ENCODE results near the gene GPR146.

GPR146 gene

GRCh38 chr7:1061180-1061579 is 16.8 kb downstream of the GPR146 start:
- H3K4me3 ChIP-seq (ENCODE audit: low read depth, low read length) = no peak overlapping the region
- H3K27me3 ChIP-seq = no peaks in the 10 kb centered on the region
- no peak for DNase-seq
- TF ChIP-seq CTCF (IDR thresholded peaks at IDR 0.05; ENCODE audit: low read depth, low read length) = no peak
- no peaks in the 10 kb centered on the region for H3K9me3 ChIP-seq
- H3K36me3 ChIP-seq = peaks cover 12% of the 10 kb centered on the region
- peaks cover 13% of the 10 kb centered on the region for H3K4me1 ChIP-seq

- no peak overlapping the region for H3K4me3 ChIP-seq (ENCODE audit: low read depth, low read length)
- H3K27me3 ChIP-seq = no peaks in the 10 kb centered on the region
- DNase-seq = no peak
- H3K4me1 ChIP-seq = peaks cover 5% of the 10 kb centered on the region
- no peaks in the 10 kb centered on the region for H3K9me3 ChIP-seq
- TF ChIP-seq CTCF (IDR thresholded peaks at IDR 0.05; ENCODE audit: low read depth, low read length) = no peak
- peaks cover 8% of the 10 kb centered on the region for H3K36me3 ChIP-seq
These were observed 18.2 kb downstream of the GPR146 start for GRCh38 chr7:1062296-1063294.

GRCh38 chr7:1063361-1063760 is 19.0 kb downstream of the GPR146 start:
- no peaks in the 10 kb centered on the region for H3K9me3 ChIP-seq
- peaks cover 5% of the 10 kb centered on the region for H3K4me1 ChIP-seq
- DNase-seq = no peak
- peaks cover under 1% of the 10 kb centered on the region for H3K36me3 ChIP-seq
- H3K4me3 ChIP-seq (ENCODE audit: low read depth, low read length) = no peak overlapping the region
- no peaks in the 10 kb centered on the region for H3K27me3 ChIP-seq
- TF ChIP-seq CTCF (IDR thresholded peaks at IDR 0.05; ENCODE audit: low read depth, low read length) = no peak

- Histone ChIP-seq H3K36me3 (no peaks in the 10 kb centered on the region), H3K4me1 (peaks cover 5% of the 10 kb centered on the region), H3K9me3 (no peaks in the 10 kb centered on the region), H3K4me3 (ENCODE audit: low read depth, low read length) (no peak overlapping the region), H3K27me3 (no peaks in the 10 kb centered on the region)
- no peak for DNase-seq
- no peak for TF ChIP-seq CTCF (IDR thresholded peaks at IDR 0.05; ENCODE audit: low read depth, low read length)
These were observed 20.2 kb downstream of the GPR146 start for GRCh38 chr7:1064581-1064980.

GRCh38 chr7:1065263-1065584 is 20.9 kb downstream of the GPR146 start:
- Histone ChIP-seq H3K36me3 (no peaks in the 10 kb centered on the region), H3K9me3 (no peaks in the 10 kb centered on the region), H3K4me1 (peaks cover 5% of the 10 kb centered on the region), H3K27me3 (no peaks in the 10 kb centered on the region), H3K4me3 (ENCODE audit: low read depth, low read length) (no peak overlapping the region)
- TF ChIP-seq CTCF (IDR thresholded peaks at IDR 0.05; ENCODE audit: low read depth, low read length) = no peak
- no peak for DNase-seq

- no peaks in the 10 kb centered on the region for H3K9me3 ChIP-seq
- H3K4me3 ChIP-seq (ENCODE audit: low read depth, low read length) = no peak overlapping the region
- H3K27me3 ChIP-seq = no peaks in the 10 kb centered on the region
- H3K36me3 ChIP-seq = no peaks in the 10 kb centered on the region
- H3K4me1 ChIP-seq = peaks cover 5% of the 10 kb centered on the region
- peak; percentile 88 for TF ChIP-seq CTCF (IDR thresholded peaks at IDR 0.05; ENCODE audit: low read depth, low read length)
- DNase-seq = peak; percentile 92
These were observed 21.4 kb downstream of the GPR146 start for GRCh38 chr7:1065585-1066241.

Measured in BE2C (cell line).